Measurements from ENCODE around the gene GPRIN2. TPM values are rescaled to one million over a fixed set of nuclear protein-coding genes. Genes with fewer than 3 reads are reported as not detected.
"Not testable (repeated sequence)": the region's sequence is repeated elsewhere in the genome, so short reads cannot be mapped to it uniquely, and the experiment has no call there.

The GPRIN2 gene
- polyA plus RNA-seq, 4 donors = 13.9 to 33.5 (median 20.1) TPM

- DNase-seq (no peak), FAIRE-seq (no peak)
- no peaks in the 10 kb centered on the region for H3K9me3 ChIP-seq (ENCODE audit: control insufficient read depth in 2 of 2, insufficient read depth in 1 of 2, low read depth in 1 of 2, low read length in 1 of 2)
- no peaks in the 10 kb centered on the region for H3K36me3 ChIP-seq (ENCODE audit: control insufficient read depth in 3 of 3, insufficient read depth in 2 of 3, low read depth in 1 of 3, low read length in 3 of 3)
- 91 to 96% (median 95%) methylated on average over 5 of the region's 5 CpGs for WGBS, 3 donors
- H3K27me3 ChIP-seq (ENCODE audit: control insufficient read depth in 3 of 3, insufficient read depth in 3 of 3, low read length in 3 of 3) = no peaks in the 10 kb centered on the region
- H3K27ac ChIP-seq (ENCODE audit: low read depth in 1 of 3, low read length in 2 of 3) = no peak overlapping the region
- H3K4me1 ChIP-seq (ENCODE audit: control insufficient read depth in 3 of 3, insufficient read depth in 2 of 3, low read depth in 1 of 3, low read length in 2 of 3) = no peaks in the 10 kb centered on the region
- H3K4me3 ChIP-seq (ENCODE audit: low read depth in 1 of 3, low read length in 3 of 3) = no peak overlapping the region
Observed at GRCh38 chr10:46517541-46517940, 38.9 kb downstream of the GPRIN2 start.

GRCh38 chr10:46516660-46517416, 39.6 kb downstream of the GPRIN2 start:
- DNase-seq (no peak), FAIRE-seq (no peak)
- Histone ChIP-seq H3K9me3 (ENCODE audit: control insufficient read depth in 2 of 2, insufficient read depth in 1 of 2, low read depth in 1 of 2, low read length in 1 of 2) (no peaks in the 10 kb centered on the region), H3K27ac (ENCODE audit: low read depth in 1 of 3, low read length in 2 of 3) (no peak overlapping the region), H3K4me1 (ENCODE audit: control insufficient read depth in 3 of 3, insufficient read depth in 2 of 3, low read depth in 1 of 3, low read length in 2 of 3) (no peaks in the 10 kb centered on the region), H3K4me3 (ENCODE audit: low read depth in 1 of 3, low read length in 3 of 3) (no peak overlapping the region), H3K27me3 (ENCODE audit: control insufficient read depth in 3 of 3, insufficient read depth in 3 of 3, low read length in 3 of 3) (no peaks in the 10 kb centered on the region), H3K36me3 (ENCODE audit: control insufficient read depth in 3 of 3, insufficient read depth in 2 of 3, low read depth in 1 of 3, low read length in 3 of 3) (no peaks in the 10 kb centered on the region)
- WGBS, 3 donors = 65 to 76% (median 67%) methylated on average over 11 of the region's 11 CpGs

GRCh38 chr10:46515793-46516192, 40.7 kb downstream of the GPRIN2 start:
- H3K4me3 ChIP-seq (ENCODE audit: low read depth in 1 of 3, low read length in 3 of 3) = no peak overlapping the region
- no peaks in the 10 kb centered on the region for H3K9me3 ChIP-seq (ENCODE audit: control insufficient read depth in 2 of 2, insufficient read depth in 1 of 2, low read depth in 1 of 2, low read length in 1 of 2)
- 79 to 92% (median 82%) methylated on average over 3 of the region's 3 CpGs for WGBS, 3 donors
- H3K36me3 ChIP-seq (ENCODE audit: control insufficient read depth in 3 of 3, insufficient read depth in 2 of 3, low read depth in 1 of 3, low read length in 3 of 3) = no peaks in the 10 kb centered on the region
- no peaks in the 10 kb centered on the region for H3K4me1 ChIP-seq (ENCODE audit: control insufficient read depth in 3 of 3, insufficient read depth in 2 of 3, low read depth in 1 of 3, low read length in 2 of 3)
- no peak for FAIRE-seq
- DNase-seq = no peak
- no peaks in the 10 kb centered on the region for H3K27me3 ChIP-seq (ENCODE audit: control insufficient read depth in 3 of 3, insufficient read depth in 3 of 3, low read length in 3 of 3)
- H3K27ac ChIP-seq (ENCODE audit: low read depth in 1 of 3, low read length in 2 of 3) = no peak overlapping the region

- DNase-seq (no peak), FAIRE-seq (no peak)
- Histone ChIP-seq H3K4me3 (ENCODE audit: low read depth in 1 of 3, low read length in 3 of 3) (no peak overlapping the region), H3K27me3 (ENCODE audit: control insufficient read depth in 3 of 3, insufficient read depth in 3 of 3, low read length in 3 of 3) (no peaks in the 10 kb centered on the region), H3K27ac (ENCODE audit: low read depth in 1 of 3, low read length in 2 of 3) (no peak overlapping the region), H3K4me1 (ENCODE audit: control insufficient read depth in 3 of 3, insufficient read depth in 2 of 3, low read depth in 1 of 3, low read length in 2 of 3) (no peaks in the 10 kb centered on the region), H3K36me3 (ENCODE audit: control insufficient read depth in 3 of 3, insufficient read depth in 2 of 3, low read depth in 1 of 3, low read length in 3 of 3) (no peaks in the 10 kb centered on the region), H3K9me3 (ENCODE audit: control insufficient read depth in 2 of 2, insufficient read depth in 1 of 2, low read depth in 1 of 2, low read length in 1 of 2) (no peaks in the 10 kb centered on the region)
Observed at GRCh38 chr10:46515366-46515765, 41.1 kb downstream of the GPRIN2 start.

- Histone ChIP-seq H3K27me3 (ENCODE audit: control insufficient read depth in 3 of 3, insufficient read depth in 3 of 3, low read length in 3 of 3) (no peaks in the 10 kb centered on the region), H3K9me3 (ENCODE audit: control insufficient read depth in 2 of 2, insufficient read depth in 1 of 2, low read depth in 1 of 2, low read length in 1 of 2) (no peaks in the 10 kb centered on the region), H3K36me3 (ENCODE audit: control insufficient read depth in 3 of 3, insufficient read depth in 2 of 3, low read depth in 1 of 3, low read length in 3 of 3) (no peaks in the 10 kb centered on the region), H3K4me1 (ENCODE audit: control insufficient read depth in 3 of 3, insufficient read depth in 2 of 3, low read depth in 1 of 3, low read length in 2 of 3) (no peaks in the 10 kb centered on the region), H3K4me3 (ENCODE audit: low read depth in 1 of 3, low read length in 3 of 3) (no peak overlapping the region), H3K27ac (ENCODE audit: low read depth in 1 of 3, low read length in 2 of 3) (no peak overlapping the region)
- FAIRE-seq (no peak), DNase-seq (no peak)
- WGBS, 3 donors = 78 to 81% (median 80%) methylated on average over 3 of the region's 3 CpGs
Observed at GRCh38 chr10:46514899-46515298, 41.6 kb downstream of the GPRIN2 start.

- no peak for FAIRE-seq
- no peak overlapping the region for H3K27ac ChIP-seq (ENCODE audit: low read depth in 1 of 3, low read length in 2 of 3)
- DNase-seq = no peak
- H3K4me1 ChIP-seq (ENCODE audit: control insufficient read depth in 3 of 3, insufficient read depth in 2 of 3, low read depth in 1 of 3, low read length in 2 of 3) = no peaks in the 10 kb centered on the region
- H3K36me3 ChIP-seq (ENCODE audit: control insufficient read depth in 3 of 3, insufficient read depth in 2 of 3, low read depth in 1 of 3, low read length in 3 of 3) = no peaks in the 10 kb centered on the region
- H3K4me3 ChIP-seq (ENCODE audit: low read depth in 1 of 3, low read length in 3 of 3) = no peak overlapping the region
- H3K27me3 ChIP-seq (ENCODE audit: control insufficient read depth in 3 of 3, insufficient read depth in 3 of 3, low read length in 3 of 3) = no peaks in the 10 kb centered on the region
- H3K9me3 ChIP-seq (ENCODE audit: control insufficient read depth in 2 of 2, insufficient read depth in 1 of 2, low read depth in 1 of 2, low read length in 1 of 2) = no peaks in the 10 kb centered on the region
- 78 to 85% (median 80%) methylated on average over 6 of the region's 6 CpGs for WGBS, 3 donors
Observed at GRCh38 chr10:46514431-46514861, 42.0 kb downstream of the GPRIN2 start.

- WGBS, 3 donors = no CpG with 5 or more reads among the region's 8 CpGs
- H3K27me3 ChIP-seq (ENCODE audit: control insufficient read depth in 3 of 3, insufficient read depth in 3 of 3, low read length in 3 of 3); DNase-seq; H3K9me3 ChIP-seq (ENCODE audit: control insufficient read depth in 2 of 2, insufficient read depth in 1 of 2, low read depth in 1 of 2, low read length in 1 of 2); FAIRE-seq; H3K27ac ChIP-seq (ENCODE audit: low read depth in 1 of 3, low read length in 2 of 3); H3K36me3 ChIP-seq (ENCODE audit: control insufficient read depth in 3 of 3, insufficient read depth in 2 of 3, low read depth in 1 of 3, low read length in 3 of 3); H3K4me1 ChIP-seq (ENCODE audit: control insufficient read depth in 3 of 3, insufficient read depth in 2 of 3, low read depth in 1 of 3, low read length in 2 of 3); H3K4me3 ChIP-seq (ENCODE audit: low read depth in 1 of 3, low read length in 3 of 3): not testable (repeated sequence)
Observed at GRCh38 chr10:46513333-46513732, 43.1 kb downstream of the GPRIN2 start.

GRCh38 chr10:46512725-46513124, 43.7 kb downstream of the GPRIN2 start:
- not testable (repeated sequence) for FAIRE-seq; H3K27ac ChIP-seq (ENCODE audit: low read depth in 1 of 3, low read length in 2 of 3)

GRCh38 chr10:46512002-46512401, 44.5 kb downstream of the GPRIN2 start:
- not testable (repeated sequence) for FAIRE-seq; H3K9me3 ChIP-seq (ENCODE audit: control insufficient read depth in 2 of 2, insufficient read depth in 1 of 2, low read depth in 1 of 2, low read length in 1 of 2); H3K4me1 ChIP-seq (ENCODE audit: control insufficient read depth in 3 of 3, insufficient read depth in 2 of 3, low read depth in 1 of 3, low read length in 2 of 3); H3K27me3 ChIP-seq (ENCODE audit: control insufficient read depth in 3 of 3, insufficient read depth in 3 of 3, low read length in 3 of 3); H3K27ac ChIP-seq (ENCODE audit: low read depth in 1 of 3, low read length in 2 of 3); H3K36me3 ChIP-seq (ENCODE audit: control insufficient read depth in 3 of 3, insufficient read depth in 2 of 3, low read depth in 1 of 3, low read length in 3 of 3); DNase-seq; H3K4me3 ChIP-seq (ENCODE audit: low read depth in 1 of 3, low read length in 3 of 3)
- WGBS, 3 donors = no CpG with 5 or more reads among the region's 5 CpGs

More at GRCh38 chr10:46512725-46513124, 43.7 kb downstream of the GPRIN2 start:
- not testable (repeated sequence) for DNase-seq; H3K4me3 ChIP-seq (ENCODE audit: low read depth in 1 of 3, low read length in 3 of 3); H3K36me3 ChIP-seq (ENCODE audit: control insufficient read depth in 3 of 3, insufficient read depth in 2 of 3, low read depth in 1 of 3, low read length in 3 of 3); H3K4me1 ChIP-seq (ENCODE audit: control insufficient read depth in 3 of 3, insufficient read depth in 2 of 3, low read depth in 1 of 3, low read length in 2 of 3); H3K27me3 ChIP-seq (ENCODE audit: control insufficient read depth in 3 of 3, insufficient read depth in 3 of 3, low read length in 3 of 3); H3K9me3 ChIP-seq (ENCODE audit: control insufficient read depth in 2 of 2, insufficient read depth in 1 of 2, low read depth in 1 of 2, low read length in 1 of 2)
- WGBS, 3 donors = 0 to 65% (median 34%) methylated on average over 1 to 3 of the region's 7 CpGs
